ENCODE measurements around the gene RSRC2. TPM values are rescaled to one million over a fixed set of nuclear protein-coding genes. Genes with fewer than 3 reads are reported as not detected.

RSRC2 gene
- total and polyA plus RNA-seq, 2 donors (not counting 1 experiment from before 2014, with no cell fraction given), result 49.0 to 56.6 TPM

- Histone ChIP-seq H3K9ac (ENCODE audit: insufficient read depth, low read length) (no peak overlapping the region), H3K79me2 (ENCODE audit: control insufficient read depth, insufficient read depth, low read length) (no peaks in the 10 kb centered on the region), H3K27ac (ENCODE audit: insufficient read depth, low read length) (no peak overlapping the region), H3K4me2 (ENCODE audit: extremely low read depth, insufficient read depth, low read length) (no peak overlapping the region), H4K20me1 (ENCODE audit: control insufficient read depth, extremely low read depth, insufficient read depth, low read length) (no peaks in the 10 kb centered on the region), H3K4me1 (ENCODE audit: control insufficient read depth, extremely low read depth, insufficient read depth, low read length) (peaks cover 2% of the 10 kb centered on the region), H3K27me3 (ENCODE audit: control insufficient read depth, insufficient read depth, low read length) (no peaks in the 10 kb centered on the region), H3K4me3 (replicated peaks in 1 of 4; ENCODE audit: control extremely low read depth in 1 of 4, insufficient read depth in 1 of 4, low read depth in 3 of 4, low read length in 4 of 4) (no peak overlapping the region), H3K36me3 (ENCODE audit: control insufficient read depth, insufficient read depth, low read length) (no peaks in the 10 kb centered on the region), H3K9me3 (ENCODE audit: control insufficient read depth, insufficient read depth, low read depth, low read length) (no peaks in the 10 kb centered on the region), H2AFZ (ENCODE audit: low read length) (no peak overlapping the region)
- TF ChIP-seq EZH2 (IDR thresholded peaks at IDR 0.05; ENCODE audit: low read length, missing control alignments) (no peak), CTCF (conservative IDR thresholded peaks at IDR 0.05 in 1 of 2, IDR thresholded peaks at IDR 0.05 in 1 of 2; ENCODE audit: low read depth in 1 of 2, low read length in 2 of 2) (no peak)
- DNase-seq (ENCODE audit: low read depth in 2 of 2), result no peak
These were observed 69.1 kb downstream of the RSRC2 start for GRCh38 chr12:122457627-122458026.

GRCh38 chr12:122454739-122455138 is 72.0 kb downstream of the RSRC2 start:
- TF ChIP-seq EZH2 (IDR thresholded peaks at IDR 0.05; ENCODE audit: low read length, missing control alignments) (no peak), CTCF (conservative IDR thresholded peaks at IDR 0.05 in 1 of 2, IDR thresholded peaks at IDR 0.05 in 1 of 2; ENCODE audit: low read depth in 1 of 2, low read length in 2 of 2) (no peak)
- Histone ChIP-seq H4K20me1 (ENCODE audit: control insufficient read depth, extremely low read depth, insufficient read depth, low read length) (no peaks in the 10 kb centered on the region), H3K4me1 (ENCODE audit: control insufficient read depth, extremely low read depth, insufficient read depth, low read length) (peaks cover 2% of the 10 kb centered on the region), H3K27ac (ENCODE audit: insufficient read depth, low read length) (no peak overlapping the region), H3K4me3 (replicated peaks in 1 of 4; ENCODE audit: control extremely low read depth in 1 of 4, insufficient read depth in 1 of 4, low read depth in 3 of 4, low read length in 4 of 4) (no peak overlapping the region), H3K9ac (ENCODE audit: insufficient read depth, low read length) (no peak overlapping the region), H3K27me3 (ENCODE audit: control insufficient read depth, insufficient read depth, low read length) (no peaks in the 10 kb centered on the region), H3K4me2 (ENCODE audit: extremely low read depth, insufficient read depth, low read length) (no peak overlapping the region), H2AFZ (ENCODE audit: low read length) (no peak overlapping the region), H3K79me2 (ENCODE audit: control insufficient read depth, insufficient read depth, low read length) (no peaks in the 10 kb centered on the region), H3K9me3 (ENCODE audit: control insufficient read depth, insufficient read depth, low read depth, low read length) (no peaks in the 10 kb centered on the region), H3K36me3 (ENCODE audit: control insufficient read depth, insufficient read depth, low read length) (no peaks in the 10 kb centered on the region)
- DNase-seq (ENCODE audit: low read depth in 2 of 2), result no peak

- Histone ChIP-seq H4K20me1 (ENCODE audit: control insufficient read depth, extremely low read depth, insufficient read depth, low read length) (no peaks in the 10 kb centered on the region), H3K27me3 (ENCODE audit: control insufficient read depth, insufficient read depth, low read length) (no peaks in the 10 kb centered on the region), H3K36me3 (ENCODE audit: control insufficient read depth, insufficient read depth, low read length) (no peaks in the 10 kb centered on the region), H3K79me2 (ENCODE audit: control insufficient read depth, insufficient read depth, low read length) (no peaks in the 10 kb centered on the region), H3K9ac (ENCODE audit: insufficient read depth, low read length) (no peak overlapping the region), H3K4me2 (ENCODE audit: extremely low read depth, insufficient read depth, low read length) (no peak overlapping the region), H3K4me1 (ENCODE audit: control insufficient read depth, extremely low read depth, insufficient read depth, low read length) (peaks cover under 1% of the 10 kb centered on the region), H2AFZ (ENCODE audit: low read length) (no peak overlapping the region), H3K9me3 (ENCODE audit: control insufficient read depth, insufficient read depth, low read depth, low read length) (no peaks in the 10 kb centered on the region), H3K27ac (ENCODE audit: insufficient read depth, low read length) (no peak overlapping the region), H3K4me3 (replicated peaks in 1 of 4; ENCODE audit: control extremely low read depth in 1 of 4, insufficient read depth in 1 of 4, low read depth in 3 of 4, low read length in 4 of 4) (no peak overlapping the region)
- DNase-seq (ENCODE audit: low read depth in 2 of 2), result no peak
- TF ChIP-seq EZH2 (IDR thresholded peaks at IDR 0.05; ENCODE audit: low read length, missing control alignments), result no peak
- no peak for TF ChIP-seq CTCF (conservative IDR thresholded peaks at IDR 0.05 in 1 of 2, IDR thresholded peaks at IDR 0.05 in 1 of 2; ENCODE audit: low read depth in 1 of 2, low read length in 2 of 2)
These were observed 72.5 kb downstream of the RSRC2 start for GRCh38 chr12:122454250-122454721.

Other genes with a start within 250 kb of the RSRC2 start
- 106 and 147 TPM in 2 replicates for gene CLIP1, start 104.3 kb downstream of the RSRC2 start, total RNA-seq
- gene CLIP1, start 104.3 kb downstream of the RSRC2 start, polyA plus RNA-seq, result 75.5 and 87.6 TPM in 2 replicates
- 20.5 and 23.8 TPM in 2 replicates for gene ZCCHC8, start 26.0 kb downstream of the RSRC2 start, total RNA-seq
- 10.9 and 11.6 TPM in 2 replicates for gene ZCCHC8, start 26.0 kb downstream of the RSRC2 start, polyA plus RNA-seq
- 8.0 and 14.4 TPM in 2 replicates for gene KNTC1, start 313 bp upstream of the RSRC2 start, total RNA-seq
- gene KNTC1, start 313 bp upstream of the RSRC2 start, polyA plus RNA-seq, result 11.0 and 21.0 TPM in 2 replicates
- gene HCAR2, start 176.4 kb upstream of the RSRC2 start, total RNA-seq, result under 0.01 TPM in 1 of 2 replicates, not detected in the other
- gene HCAR2, start 176.4 kb upstream of the RSRC2 start, polyA plus RNA-seq, result not detected in 2 replicates
- under 0.01 TPM in 1 of 2 replicates, not detected in the other for gene HCAR3, start 189.9 kb upstream of the RSRC2 start, total RNA-seq
- not detected in 2 replicates for gene HCAR3, start 189.9 kb upstream of the RSRC2 start, polyA plus RNA-seq
- 0.51 and 1.5 TPM in 2 replicates for gene HCAR1, start 203.9 kb upstream of the RSRC2 start, total RNA-seq
- 0.43 and 1.1 TPM in 2 replicates for gene HCAR1, start 203.9 kb upstream of the RSRC2 start, polyA plus RNA-seq
- gene DENR, start 225.9 kb upstream of the RSRC2 start, total RNA-seq, result 30.8 and 40.6 TPM in 2 replicates
- 46.5 and 49.1 TPM in 2 replicates for gene DENR, start 225.9 kb upstream of the RSRC2 start, polyA plus RNA-seq
- 1.2 and 1.3 TPM in 2 replicates for gene CCDC62, start 247.6 kb upstream of the RSRC2 start, total RNA-seq
- 0.06 TPM in 2 replicates for gene CCDC62, start 247.6 kb upstream of the RSRC2 start, polyA plus RNA-seq

Measured in fibroblast of lung (primary cell).